Lung (tissue), 13 donors: Measurements from ENCODE around the gene TAS2R46. TPM values are rescaled to one million over a fixed set of nuclear protein-coding genes. Genes with fewer than 3 reads are reported as not detected.
A peak's percentile ranks its signal among the peaks of the same experiment; 100 is the strongest.

Experiments
- ATAC-seq: fragments of 200-7000 bp; cut with Tn5 transposase; one replicate; pipeline ENCODE4 v1.9.1; 2020; ENCODE audit warnings: moderate number of reproducible peaks; ENCODE audit not compliant: insufficient read depth, low FRiP score
- DNase-seq, 3 donors: peaks; one replicate each; pipeline ENCODE4 v3.0.0-alpha.2; 2013 to 2017
- H3K27ac ChIP-seq, 2 donors: one replicate each; pipeline ENCODE4 v1.5.1; 2013; ENCODE audit warnings: mild to moderate bottlenecking in 2 of 2, moderate library complexity in 2 of 2, control low read depth in 1 of 2, inconsistent platforms in 1 of 2, low read depth in 1 of 2, low read length in 1 of 2
- H3K27me3 ChIP-seq, 3 donors: one replicate each; pipeline ENCODE4 v1.5.1; 2013; ENCODE audit warnings: low read length in 2 of 3; ENCODE audit not compliant: control insufficient read depth in 3 of 3, insufficient read depth in 3 of 3
- H3K36me3 ChIP-seq, 4 donors: one replicate each; pipeline ENCODE4 v1.5.1; 2013; ENCODE audit warnings: low read length in 4 of 4, mild to moderate bottlenecking in 1 of 4, moderate library complexity in 1 of 4; ENCODE audit not compliant: control insufficient read depth in 4 of 4, insufficient read depth in 4 of 4
- H3K4me1 ChIP-seq, 5 donors: one replicate each; pipeline ENCODE4 v1.5.1; 2013; ENCODE audit warnings: low read length in 5 of 5, mild to moderate bottlenecking in 2 of 5, moderate library complexity in 1 of 5; ENCODE audit not compliant: control insufficient read depth in 5 of 5, insufficient read depth in 5 of 5
- H3K4me3 ChIP-seq: one replicate; pipeline ENCODE4 v1.5.1; 2013; ENCODE audit warnings: mild to moderate bottlenecking, control low read depth, moderate library complexity
- H3K9ac ChIP-seq, 2 donors: one replicate each; pipeline ENCODE4 v1.5.1; 2013; ENCODE audit warnings: low read length in 2 of 2, control low read depth in 1 of 2; ENCODE audit not compliant: insufficient read depth in 1 of 2
- H3K9me3 ChIP-seq, 4 donors: one replicate each; pipeline ENCODE4 v1.5.1; 2013; ENCODE audit warnings: low read length in 3 of 4, mild to moderate bottlenecking in 1 of 4, moderate library complexity in 1 of 4; ENCODE audit not compliant: control insufficient read depth in 4 of 4, insufficient read depth in 3 of 4
- CTCF ChIP-seq: IDR thresholded peaks from 2 replicates; pipeline ENCODE4 v1.5.1; 2012; ENCODE audit warnings: mild to moderate bottlenecking; ENCODE audit errors: control extremely low read depth, extremely low read depth
- WGBS, 2 donors: extraction: QIAGEN DNeasy Blood & Tissue Kit; methylation state at CpG; one replicate each; pipeline ENCODE4 v1.1.7; 2013; 5-methylcytosine and 5-hydroxymethylcytosine counted together
- polyA plus RNA-seq, 2 donors: library from polyadenylated mRNA; stranded (reverse); fragments of 200-250 nt; gene quantifications; one replicate each; pipeline ENCODE4 v1.2.1, GENCODE V29; 2013
- small RNA-seq: library from RNA; depleted of rRNA; stranded (forward); fragments of <200 nt; gene quantifications from one replicate; pipeline ENCODE3, GENCODE V24; 2014; ENCODE audit warnings: low replicate concordance
- total RNA-seq, 2 donors: library from RNA; depleted of rRNA in 1 of 2; stranded (reverse); fragments of >200 nt in 1 of 2; gene quantifications; one replicate each; pipeline ENCODE4 v1.2.1, GENCODE V29; 2014 to 2021
- donor health status: control.
- donor health status: control.
- donor health status: Bipolar disorder and iron deficiency.
- donor health status: healthy.
- donor health status: DM: yes; HTN: yes; CAD: no.

TAS2R46 gene
- total and polyA plus RNA-seq, 4 donors = 1.6 to 11.2 TPM; not detected in 2

- ATAC-seq (no peak), DNase-seq (no peak)
- no peak overlapping the region for H3K9ac ChIP-seq
- H3K4me3 ChIP-seq = no peak overlapping the region
- peaks cover 0 to 4% (median 0%) of the 10 kb centered on the region in 5 donors for H3K4me1 ChIP-seq
- H3K27me3 ChIP-seq = no peaks in the 10 kb centered on the region
- 89 to 97% methylated on average over 1 of the region's 1 CpG for WGBS, 2 donors
- no peak for TF ChIP-seq CTCF
- H3K9me3 ChIP-seq = no peaks in the 10 kb centered on the region
- peaks cover 0 to 2% (median 0%) of the 10 kb centered on the region in 4 donors for H3K36me3 ChIP-seq
- H3K27ac ChIP-seq = no peak overlapping the region
These were observed 45.2 kb downstream of the TAS2R46 start for GRCh38 chr12:11016937-11017336.

- ATAC-seq (no peak), DNase-seq (peak in 1 of 3 donors; percentile 7)
- Histone ChIP-seq H3K4me3 (no peak overlapping the region), H3K27me3 (no peaks in the 10 kb centered on the region), H3K9me3 (no peaks in the 10 kb centered on the region), H3K9ac (no peak overlapping the region), H3K4me1 (peaks cover 0 to 4% (median 0%) of the 10 kb centered on the region in 5 donors), H3K36me3 (peaks cover 0 to 2% (median 0%) of the 10 kb centered on the region in 4 donors), H3K27ac (no peak overlapping the region)
- TF ChIP-seq CTCF = no peak
- WGBS, 2 donors = 80 to 85% methylated on average over 4 of the region's 4 CpGs
These were observed 46.2 kb downstream of the TAS2R46 start for GRCh38 chr12:11015775-11016430.

- no peak for TF ChIP-seq CTCF
- Histone ChIP-seq H3K27me3 (no peaks in the 10 kb centered on the region), H3K4me3 (no peak overlapping the region), H3K9me3 (no peaks in the 10 kb centered on the region), H3K36me3 (peaks cover 0 to 2% (median 0%) of the 10 kb centered on the region in 4 donors), H3K4me1 (peaks cover 0 to 4% (median 0%) of the 10 kb centered on the region in 5 donors), H3K9ac (no peak overlapping the region), H3K27ac (no peak overlapping the region)
- ATAC-seq (no peak), DNase-seq (no peak)
These were observed 47.9 kb downstream of the TAS2R46 start for GRCh38 chr12:11014234-11014633.

Small RNAs within 50 kb of the gene (small RNA-seq; reads per million reads assigned to genes)
- not detected for gene AC018630.1

Other genes starting within 250 kb of the TAS2R46 start
- 1 to 10 TPM in 1 of 2 donors, under 1 TPM in 1; 0.80 to 2.1 TPM for gene TAS2R10, start 235.9 kb downstream of the TAS2R46 start, total RNA-seq
- gene TAS2R10, start 235.9 kb downstream of the TAS2R46 start, polyA plus RNA-seq = under 1 TPM in 1 of 2 donors, not detected in 1; 0.18 TPM
- 1 to 10 TPM; 2.2 to 7.3 TPM for gene PRR4, start 212.8 kb downstream of the TAS2R46 start, total RNA-seq
- gene PRR4, start 212.8 kb downstream of the TAS2R46 start, polyA plus RNA-seq = 1 to 10 TPM; 3.4 to 3.6 TPM
- 10 to 100 TPM; 23.1 to 92.5 TPM for gene PRH1, start 178.0 kb downstream of the TAS2R46 start, total RNA-seq
- 1 to 10 TPM; 1.9 to 3.1 TPM for gene PRH1, start 178.0 kb downstream of the TAS2R46 start, polyA plus RNA-seq
- gene TAS2R13, start 152.7 kb downstream of the TAS2R46 start, total RNA-seq = 10 to 100 TPM in 1 of 2 donors, 1 to 10 TPM in 1; 1.7 to 13.5 TPM
- gene TAS2R13, start 152.7 kb downstream of the TAS2R46 start, polyA plus RNA-seq = not detected
- gene PRH2, start 133.1 kb downstream of the TAS2R46 start, total RNA-seq = not detected
- under 1 TPM; 0.30 to 0.31 TPM for gene PRH2, start 133.1 kb downstream of the TAS2R46 start, polyA plus RNA-seq
- gene TAS2R14, start 123.0 kb downstream of the TAS2R46 start, total RNA-seq = 10 to 100 TPM in 1 of 2 donors, 1 to 10 TPM in 1; 3.0 to 13.5 TPM
- gene TAS2R14, start 123.0 kb downstream of the TAS2R46 start, polyA plus RNA-seq = 1 to 10 TPM in 1 of 2 donors, under 1 TPM in 1; 0.48 to 1.0 TPM
- 10 to 100 TPM in 1 of 2 donors, 1 to 10 TPM in 1; 1.8 to 11.1 TPM for gene TAS2R50, start 75.4 kb downstream of the TAS2R46 start, total RNA-seq
- gene TAS2R50, start 75.4 kb downstream of the TAS2R46 start, polyA plus RNA-seq = under 1 TPM in 1 of 2 donors, not detected in 1; 0.03 TPM
- gene TAS2R20, start 64.0 kb downstream of the TAS2R46 start, total RNA-seq = 10 to 100 TPM in 1 of 2 donors, 1 to 10 TPM in 1; 1.7 to 21.2 TPM
- under 1 TPM; 0.08 to 0.16 TPM for gene TAS2R20, start 64.0 kb downstream of the TAS2R46 start, polyA plus RNA-seq
- gene TAS2R19, start 39.7 kb downstream of the TAS2R46 start, total RNA-seq = 10 to 100 TPM in 1 of 2 donors, 1 to 10 TPM in 1; 3.2 to 25.0 TPM
- under 1 TPM; 0.13 to 0.14 TPM for gene TAS2R19, start 39.7 kb downstream of the TAS2R46 start, polyA plus RNA-seq
- 10 to 100 TPM in 1 of 2 donors, 1 to 10 TPM in 1; 3.2 to 20.1 TPM for gene TAS2R31, start 30.9 kb downstream of the TAS2R46 start, total RNA-seq
- gene TAS2R31, start 30.9 kb downstream of the TAS2R46 start, polyA plus RNA-seq = under 1 TPM; 0.14 to 0.26 TPM
- gene TAS2R43, start 30.0 kb upstream of the TAS2R46 start, total RNA-seq = 10 to 100 TPM in 1 of 2 donors, 1 to 10 TPM in 1; 1.0 to 15.1 TPM
- gene TAS2R43, start 30.0 kb upstream of the TAS2R46 start, polyA plus RNA-seq = not detected
- gene TAS2R30, start 72.3 kb upstream of the TAS2R46 start, total RNA-seq = 10 to 100 TPM in 1 of 2 donors, 1 to 10 TPM in 1; 3.5 to 40.4 TPM
- under 1 TPM in 1 of 2 donors, not detected in 1; 0.12 TPM for gene TAS2R30, start 72.3 kb upstream of the TAS2R46 start, polyA plus RNA-seq
- 10 to 100 TPM in 1 of 2 donors, 1 to 10 TPM in 1; 8.2 to 10.5 TPM for gene SMIM10L1, start 108.9 kb upstream of the TAS2R46 start, total RNA-seq
- 10 to 100 TPM in 1 of 2 donors, 1 to 10 TPM in 1; 6.1 to 10.6 TPM for gene SMIM10L1, start 108.9 kb upstream of the TAS2R46 start, polyA plus RNA-seq
- not detected for gene TAS2R42, start 124.6 kb upstream of the TAS2R46 start, total RNA-seq
- not detected for gene TAS2R42, start 124.6 kb upstream of the TAS2R46 start, polyA plus RNA-seq
- under 1 TPM in 1 of 2 donors, not detected in 1; 0.49 TPM for gene PRB3, start 207.4 kb upstream of the TAS2R46 start, total RNA-seq
- gene PRB3, start 207.4 kb upstream of the TAS2R46 start, polyA plus RNA-seq = under 1 TPM in 1 of 2 donors, not detected in 1; 0.02 TPM
- gene PRB4, start 248.1 kb upstream of the TAS2R46 start, total RNA-seq = not detected
- gene PRB4, start 248.1 kb upstream of the TAS2R46 start, polyA plus RNA-seq = under 1 TPM in 1 of 2 donors, not detected in 1; 0.16 TPM